SIG-M5 (cell line): ENCODE results near the gene CAV1.

Source experiments
- DNase-seq: peaks from one replicate; lab custom pipeline; 2025; lab: John Stamatoyannopoulos, UW

CAV1 gene

DNA sequence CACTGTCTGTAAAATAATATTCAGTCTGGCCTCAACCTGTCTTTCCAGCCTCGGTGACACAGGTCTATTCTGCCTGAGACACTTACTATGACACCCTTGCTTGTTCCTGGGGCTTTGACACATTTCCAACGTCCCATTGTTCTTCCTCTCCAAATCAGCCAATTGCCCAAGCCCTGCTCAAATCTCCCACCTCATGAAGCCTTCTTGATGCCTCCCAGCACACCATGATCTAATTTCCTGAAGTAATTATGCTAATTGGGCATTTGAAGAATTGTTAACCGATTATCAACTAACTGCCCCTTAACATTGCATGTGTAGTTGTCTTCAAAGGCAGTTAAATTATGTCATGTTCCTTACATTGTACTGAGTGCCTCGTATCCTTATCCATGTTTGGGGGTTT is 33.1 kb downstream of the CAV1 start:
- DNase-seq = no peak

DNA sequence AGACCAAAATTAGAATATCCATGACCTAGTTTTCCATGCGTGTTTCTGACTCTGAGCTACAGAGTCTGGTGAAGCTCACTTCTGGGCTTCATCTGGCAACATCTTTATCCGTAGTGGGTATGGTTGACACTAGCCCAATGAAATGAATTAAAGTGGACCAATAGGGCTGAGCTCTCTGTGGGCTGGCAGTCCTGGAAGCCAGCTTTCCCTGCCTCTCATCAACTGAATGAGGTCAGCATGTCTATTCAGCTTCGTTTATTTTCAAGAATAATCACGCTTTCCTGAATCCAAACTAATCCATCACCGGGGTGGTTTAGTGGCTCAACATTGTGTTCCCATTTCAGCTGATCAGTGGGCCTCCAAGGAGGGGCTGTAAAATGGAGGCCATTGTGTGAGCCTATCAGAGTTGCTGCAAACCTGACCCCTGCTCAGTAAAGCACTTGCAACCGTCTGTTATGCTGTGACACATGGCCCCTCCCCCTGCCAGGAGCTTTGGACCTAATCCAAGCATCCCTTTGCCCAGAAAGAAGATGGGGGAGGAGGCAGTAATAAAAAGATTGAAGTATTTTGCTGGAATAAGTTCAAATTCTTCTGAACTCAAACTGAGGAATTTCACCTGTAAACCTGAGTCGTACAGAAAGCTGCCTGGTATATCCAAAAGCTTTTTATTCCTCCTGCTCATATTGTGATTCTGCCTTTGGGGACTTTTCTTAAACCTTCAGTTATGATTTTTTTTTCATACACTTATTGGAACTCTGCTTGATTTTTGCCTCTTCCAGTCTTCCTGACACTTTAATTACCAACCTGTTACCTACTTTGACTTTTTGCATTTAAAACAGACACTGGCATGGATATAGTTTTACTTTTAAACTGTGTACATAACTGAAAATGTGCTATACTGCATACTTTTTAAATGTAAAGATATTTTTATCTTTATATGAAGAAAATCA is 35.5 kb downstream of the CAV1 start:
- DNase-seq = no peak

DNA sequence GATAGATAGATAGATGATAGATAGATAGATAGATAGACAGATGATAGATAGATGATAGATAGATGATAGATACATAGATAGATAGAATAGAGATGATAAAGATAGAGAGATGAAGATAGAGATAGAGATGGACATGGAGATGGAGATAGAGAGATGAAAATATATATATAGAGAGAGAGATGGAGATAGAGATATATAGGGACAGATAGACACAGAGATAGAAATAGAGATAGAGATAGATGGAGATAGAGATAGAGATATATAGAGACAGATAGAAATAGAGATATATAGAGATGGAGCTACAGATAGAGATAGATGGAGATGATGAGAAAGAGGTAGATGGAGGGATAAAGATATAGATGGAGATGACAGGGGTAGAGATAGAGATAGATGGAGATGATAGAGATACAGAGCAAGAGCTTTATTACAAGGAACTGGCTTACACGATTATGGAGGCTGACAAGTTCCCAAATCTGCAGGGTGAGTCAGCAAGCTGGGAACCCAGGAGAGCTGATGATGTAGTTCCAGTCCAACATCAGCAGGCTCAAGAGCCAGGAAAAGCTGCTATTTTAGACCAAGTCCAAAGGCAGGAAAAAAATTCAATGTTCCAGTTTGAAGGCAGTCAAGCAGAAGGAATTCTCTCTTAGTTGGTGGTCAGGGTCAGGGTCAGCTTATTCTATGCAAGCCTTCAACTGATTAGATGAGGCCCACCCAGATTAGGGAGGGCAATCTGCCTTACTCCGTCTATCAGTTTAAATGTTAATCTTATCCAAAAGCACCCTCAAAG is 37.1 kb downstream of the CAV1 start:
- DNase-seq = no peak

GRCh38 chr7:116562529-116563121 is 37.8 kb downstream of the CAV1 start:
- no peak for DNase-seq

- no peak for DNase-seq
Measured at GRCh38 chr7:116565981-116566380, 41.1 kb downstream of the CAV1 start.

DNA sequence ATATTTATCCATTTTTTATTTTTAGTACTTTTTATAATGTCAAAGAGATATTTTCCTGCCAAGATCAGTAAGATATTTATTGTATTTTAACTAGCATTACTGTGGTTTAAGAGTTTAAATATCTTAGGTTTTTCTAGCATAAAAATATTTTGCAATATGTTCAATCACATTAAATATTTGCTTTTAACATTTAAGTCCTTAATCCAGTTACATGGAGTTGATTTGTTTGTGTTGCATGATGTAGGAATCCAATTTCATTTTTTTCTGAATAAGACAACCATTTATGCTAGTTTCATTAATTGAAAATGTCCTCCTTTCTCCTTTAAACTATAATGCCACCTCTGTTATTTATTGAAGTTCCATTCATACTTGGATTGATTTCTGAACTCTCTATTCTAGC is 41.8 kb downstream of the CAV1 start:
- no peak for DNase-seq

DNA sequence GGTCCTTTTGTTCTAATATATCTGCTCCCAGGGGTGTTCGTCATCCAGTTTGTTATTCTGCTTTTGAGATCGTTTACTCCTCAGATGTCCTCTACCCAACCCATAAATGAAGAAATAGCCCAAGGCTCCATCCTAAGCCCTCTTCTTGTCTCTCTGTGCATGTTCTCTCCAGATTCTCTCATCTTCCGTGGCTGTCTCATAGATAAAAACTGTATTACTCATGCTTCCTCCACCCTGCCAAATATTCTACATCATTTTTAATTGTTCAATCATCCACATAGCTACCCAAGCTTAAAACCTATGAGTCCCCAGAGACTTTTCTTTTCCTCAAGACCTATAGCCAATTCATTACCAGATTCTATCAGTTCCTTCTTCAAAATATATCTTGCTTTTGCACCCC is 44.9 kb downstream of the CAV1 start:
- DNase-seq = no peak

DNA sequence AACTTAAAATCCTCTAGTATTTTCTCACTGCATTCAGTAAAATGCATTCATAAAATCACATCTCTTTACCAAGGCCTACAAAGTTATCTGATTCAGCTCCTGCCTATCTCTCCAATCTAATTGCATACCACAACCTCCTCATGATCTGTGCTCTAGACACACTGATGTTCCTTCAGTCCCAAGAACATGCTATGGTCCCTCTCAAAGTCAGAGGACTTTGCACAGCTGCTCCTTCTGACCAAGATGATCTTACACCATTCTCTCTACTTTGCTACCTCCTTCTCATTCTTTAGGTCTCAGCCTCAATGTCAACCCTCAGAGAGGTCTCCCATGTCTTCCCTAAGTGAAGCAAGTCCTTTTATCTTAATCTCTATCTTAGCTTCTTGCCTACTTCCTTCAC is 45.5 kb downstream of the CAV1 start:
- DNase-seq = no peak

- DNase-seq = no peak
Measured at GRCh38 chr7:116571037-116571436, 46.2 kb downstream of the CAV1 start.

DNA sequence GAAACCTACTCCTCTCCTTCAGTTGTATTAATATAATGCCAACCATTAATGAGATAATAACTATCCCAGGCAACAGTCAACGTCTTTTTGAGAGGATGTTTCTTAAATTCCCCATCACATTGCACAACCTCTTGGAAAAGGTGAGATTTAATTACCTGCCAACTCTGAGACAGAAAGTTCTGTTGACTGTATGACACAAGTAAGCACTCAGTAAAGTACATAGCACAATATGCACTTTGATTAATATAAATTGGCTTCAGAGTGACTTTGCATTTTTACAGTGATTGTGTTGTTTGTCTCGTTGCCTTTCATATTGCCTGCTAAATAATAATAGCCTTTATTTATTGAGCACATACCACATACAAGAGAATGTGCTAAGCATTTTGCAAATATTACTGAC is 46.7 kb downstream of the CAV1 start:
- no peak for DNase-seq

DNA sequence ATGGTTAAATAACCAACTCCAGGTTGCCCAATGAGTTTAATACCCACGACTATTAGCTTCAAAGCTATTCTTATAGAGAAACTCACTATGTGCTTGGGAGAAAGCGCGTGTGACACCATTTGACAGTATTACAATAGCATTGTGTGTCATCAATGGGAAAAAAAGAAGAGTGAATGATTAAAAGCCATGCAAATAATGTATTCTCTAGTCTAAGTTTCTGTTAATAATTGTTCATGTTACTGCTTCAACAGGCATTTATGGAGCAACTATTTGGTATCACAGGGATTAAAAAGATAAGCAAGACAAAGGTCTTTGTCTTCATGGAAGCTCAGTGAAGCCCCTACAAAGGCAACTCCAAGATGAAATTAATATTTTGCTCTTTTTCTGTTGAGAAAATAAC is 47.2 kb downstream of the CAV1 start:
- DNase-seq = no peak

GRCh38 chr7:116573541-116573940 is 48.7 kb downstream of the CAV1 start:
- DNase-seq = no peak

DNA sequence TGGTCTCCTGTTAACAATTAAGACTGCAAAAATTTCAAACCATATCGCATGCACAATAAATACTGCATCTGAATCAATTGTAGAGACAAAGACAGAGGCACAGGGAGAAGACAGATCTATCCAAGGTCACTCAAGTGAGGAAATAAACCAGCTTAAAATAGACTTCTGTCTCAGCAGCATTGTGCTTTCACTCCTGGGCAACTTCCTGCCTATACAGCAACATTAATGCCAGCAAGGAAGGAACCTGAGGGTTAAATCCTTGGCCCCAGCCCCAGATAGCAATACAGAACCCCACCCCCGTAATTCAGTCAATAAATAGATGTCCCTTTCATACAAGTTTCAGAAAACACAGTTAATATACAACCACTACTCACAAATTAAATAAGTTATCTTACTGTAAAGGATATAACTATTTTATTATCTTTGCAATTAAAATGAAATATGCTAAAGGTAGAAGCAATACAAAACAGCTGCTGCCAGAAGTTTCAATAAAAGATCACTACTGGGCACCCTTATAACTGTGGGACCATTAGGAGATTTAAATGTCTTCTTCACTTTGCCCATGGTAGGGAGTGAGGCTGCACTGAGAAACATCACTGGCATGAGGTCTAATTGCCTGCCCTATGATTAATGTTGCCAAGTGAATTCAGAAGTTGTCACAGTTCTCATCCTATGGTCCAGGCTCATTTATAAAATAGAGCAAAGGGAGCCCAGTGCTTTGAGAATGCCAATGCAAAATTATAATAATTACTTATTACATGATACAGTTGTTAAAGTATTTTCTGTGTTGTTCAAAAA is 49.4 kb downstream of the CAV1 start:
- DNase-seq = no peak

GRCh38 chr7:116575853-116576252 is 51.0 kb downstream of the CAV1 start:
- no peak for DNase-seq

DNA sequence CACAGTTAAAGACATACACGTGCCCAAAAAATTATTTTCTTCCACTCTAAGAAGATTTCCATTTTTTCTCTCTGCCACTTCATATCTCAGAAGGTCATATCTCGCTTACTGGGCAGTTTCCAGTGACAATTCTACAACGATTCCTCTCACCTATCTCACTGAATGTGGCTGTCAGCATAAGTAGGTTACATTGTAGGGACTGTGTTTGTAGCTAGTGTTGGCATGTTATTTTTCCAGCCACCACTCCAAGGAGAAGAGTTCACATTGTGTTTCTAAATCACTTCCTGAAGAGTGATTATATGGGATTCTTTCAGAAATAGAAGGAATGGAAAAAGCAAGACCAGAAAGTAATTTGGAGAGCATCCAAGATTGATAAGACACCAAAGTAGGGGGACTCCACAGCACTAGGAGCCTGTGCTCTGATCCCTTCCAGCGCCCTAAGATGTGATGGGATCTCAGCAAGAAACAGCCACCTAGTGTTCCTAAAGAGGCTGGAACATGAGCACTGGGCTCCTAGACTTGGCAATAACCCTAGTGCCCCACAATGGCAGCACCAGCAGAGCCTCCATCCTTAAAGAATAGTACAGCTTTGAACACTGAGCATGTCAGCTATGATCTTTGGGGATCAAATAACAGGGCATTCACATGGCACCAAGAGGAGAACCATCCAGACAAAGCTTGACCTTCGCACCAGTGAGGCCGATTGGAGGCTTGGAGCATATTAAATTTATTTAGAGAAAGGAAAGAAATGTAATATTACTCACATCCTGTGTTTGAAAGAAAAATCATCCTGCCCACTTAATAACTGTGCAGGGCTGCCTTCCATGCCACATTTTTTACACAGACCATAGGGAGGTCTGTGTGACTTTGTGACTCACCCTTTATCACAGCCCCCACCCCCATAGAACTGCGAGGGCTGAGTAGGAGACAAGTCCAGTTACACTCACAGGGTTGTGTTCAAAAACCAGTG is 51.8 kb downstream of the CAV1 start:
- DNase-seq = no peak

DNA sequence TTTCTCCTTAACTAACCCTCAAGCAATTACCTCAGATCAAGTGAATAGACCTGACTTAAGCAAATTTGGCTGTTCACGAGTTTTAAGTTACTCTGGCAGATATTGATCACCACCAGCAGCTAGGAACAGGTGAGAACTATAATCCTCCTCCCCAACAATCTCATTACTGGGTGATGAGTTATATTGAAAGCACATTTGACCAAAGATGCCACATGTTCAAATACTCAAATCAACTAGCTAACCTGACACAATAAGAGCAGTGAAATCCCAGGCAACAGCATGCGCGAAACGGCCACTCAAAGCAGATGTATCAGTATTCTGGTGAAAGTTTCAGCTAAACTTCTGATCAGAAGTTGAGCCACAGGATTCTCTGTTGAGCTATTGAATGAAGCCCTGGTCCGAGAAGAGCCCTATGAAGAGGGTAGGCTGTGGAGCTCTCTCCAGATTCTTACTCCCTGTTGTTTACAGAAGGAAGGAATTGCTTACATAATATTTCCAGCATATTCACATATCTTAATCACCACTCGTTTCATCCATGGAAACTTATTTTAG is 52.6 kb downstream of the CAV1 start:
- DNase-seq = no peak

DNA sequence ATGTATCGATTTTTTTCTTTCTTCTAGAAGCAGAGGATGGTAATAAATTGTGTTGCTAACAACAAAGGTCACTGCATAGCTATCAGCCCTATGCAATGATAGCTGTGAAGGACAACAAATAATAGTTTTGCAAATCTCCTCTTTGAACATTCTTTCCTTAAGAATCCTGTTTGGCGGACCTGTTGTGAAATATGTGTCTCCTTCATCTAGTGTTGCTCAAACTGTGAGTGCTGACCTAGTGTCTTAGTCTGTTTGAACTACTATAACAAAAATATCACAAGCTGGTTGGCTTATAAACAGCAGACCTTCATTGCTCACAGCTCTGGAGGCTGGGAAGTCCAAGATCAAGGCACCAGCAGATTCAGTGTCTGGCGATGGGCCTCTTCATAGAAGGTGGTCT is 53.7 kb downstream of the CAV1 start:
- no peak for DNase-seq

- no peak for DNase-seq
Measured at GRCh38 chr7:116579322-116579721, 54.5 kb downstream of the CAV1 start.

DNA sequence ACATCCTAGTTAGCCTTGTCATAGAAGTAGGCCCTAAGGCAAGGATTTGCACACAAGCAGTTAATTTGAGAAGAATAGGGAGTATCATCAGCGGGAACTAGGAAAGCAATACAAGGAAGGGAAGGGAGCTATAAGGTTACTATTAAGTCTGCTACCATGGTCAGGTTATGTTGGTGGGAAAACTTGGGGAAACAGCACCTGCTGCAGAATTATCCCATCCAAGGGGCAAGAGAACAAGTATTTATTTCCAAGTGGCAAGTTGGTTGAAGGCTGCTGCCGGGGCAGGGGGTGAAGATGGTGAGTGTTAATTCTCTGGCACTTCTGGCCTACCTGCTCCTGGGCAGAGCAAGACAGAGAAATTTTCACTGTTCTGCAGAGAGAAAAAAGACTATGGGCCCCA is 55.0 kb downstream of the CAV1 start:
- DNase-seq = no peak

DNA sequence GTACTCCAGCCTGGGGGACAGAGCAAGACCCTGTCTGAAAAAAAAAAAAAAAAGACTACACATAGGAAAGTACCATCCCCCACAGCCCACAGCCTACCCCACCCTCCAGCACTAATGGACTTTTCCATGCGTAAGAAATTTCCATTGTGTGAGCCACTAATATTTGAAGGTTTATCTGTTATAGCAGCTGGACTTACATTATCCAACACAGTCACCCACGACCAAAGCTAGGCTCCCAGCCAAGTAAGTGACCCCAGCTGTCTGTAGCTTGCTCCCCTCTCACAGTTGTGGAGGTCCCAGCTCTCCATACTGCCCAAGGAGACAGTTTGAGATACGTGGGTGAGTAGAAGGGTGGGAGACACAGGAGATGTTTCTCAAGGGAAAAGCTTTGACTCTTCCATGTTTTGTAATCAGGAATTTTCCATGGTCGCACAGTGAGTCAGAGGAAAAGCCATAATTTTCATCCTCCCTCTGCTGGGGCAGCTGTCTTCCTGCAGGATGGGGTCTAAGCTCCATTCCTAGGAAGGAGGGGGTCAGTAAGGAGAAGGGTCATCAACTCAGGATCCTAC is 57.4 kb downstream of the CAV1 start:
- no peak for DNase-seq
